22Rv1 (cell line): ENCODE results near the gene ARHGAP8.
"Not testable (repeated sequence)": the region's sequence is repeated elsewhere in the genome, so short reads cannot be mapped to it uniquely, and the experiment has no call there.

ENCODE experiments used
- H3K27ac ChIP-seq: fragments of 450-650 bp; 2 replicates; pipeline ENCODE4 v1.5.1; 2017
- ZFX ChIP-seq: fragments of 450-650 bp; IDR thresholded peaks from 2 replicates; pipeline ENCODE4 v1.6.1; 2017; ENCODE audit warnings: antibody characterized with exemption, borderline replicate concordance
- TF ChIP-seq, protein P1 (sequence below): fragments of 450-650 bp; IDR thresholded peaks from 2 replicates; pipeline ENCODE4 v1.5.1; 2017; ENCODE audit warnings: mild to moderate bottlenecking

Gene ARHGAP8

GRCh38 chr22:44736581-44737405, 15.6 kb upstream of the ARHGAP8 start:
- TF ChIP-seq ZFX: no peak
- TF ChIP-seq, protein P1, sequence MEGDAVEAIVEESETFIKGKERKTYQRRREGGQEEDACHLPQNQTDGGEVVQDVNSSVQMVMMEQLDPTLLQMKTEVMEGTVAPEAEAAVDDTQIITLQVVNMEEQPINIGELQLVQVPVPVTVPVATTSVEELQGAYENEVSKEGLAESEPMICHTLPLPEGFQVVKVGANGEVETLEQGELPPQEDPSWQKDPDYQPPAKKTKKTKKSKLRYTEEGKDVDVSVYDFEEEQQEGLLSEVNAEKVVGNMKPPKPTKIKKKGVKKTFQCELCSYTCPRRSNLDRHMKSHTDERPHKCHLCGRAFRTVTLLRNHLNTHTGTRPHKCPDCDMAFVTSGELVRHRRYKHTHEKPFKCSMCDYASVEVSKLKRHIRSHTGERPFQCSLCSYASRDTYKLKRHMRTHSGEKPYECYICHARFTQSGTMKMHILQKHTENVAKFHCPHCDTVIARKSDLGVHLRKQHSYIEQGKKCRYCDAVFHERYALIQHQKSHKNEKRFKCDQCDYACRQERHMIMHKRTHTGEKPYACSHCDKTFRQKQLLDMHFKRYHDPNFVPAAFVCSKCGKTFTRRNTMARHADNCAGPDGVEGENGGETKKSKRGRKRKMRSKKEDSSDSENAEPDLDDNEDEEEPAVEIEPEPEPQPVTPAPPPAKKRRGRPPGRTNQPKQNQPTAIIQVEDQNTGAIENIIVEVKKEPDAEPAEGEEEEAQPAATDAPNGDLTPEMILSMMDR: no peak
- no peak overlapping the region for H3K27ac ChIP-seq

GRCh38 chr22:44737406-44738346, 14.7 kb upstream of the ARHGAP8 start:
- no peak overlapping the region for H3K27ac ChIP-seq
- TF ChIP-seq, protein P1: no peak
- TF ChIP-seq ZFX: no peak

DNA sequence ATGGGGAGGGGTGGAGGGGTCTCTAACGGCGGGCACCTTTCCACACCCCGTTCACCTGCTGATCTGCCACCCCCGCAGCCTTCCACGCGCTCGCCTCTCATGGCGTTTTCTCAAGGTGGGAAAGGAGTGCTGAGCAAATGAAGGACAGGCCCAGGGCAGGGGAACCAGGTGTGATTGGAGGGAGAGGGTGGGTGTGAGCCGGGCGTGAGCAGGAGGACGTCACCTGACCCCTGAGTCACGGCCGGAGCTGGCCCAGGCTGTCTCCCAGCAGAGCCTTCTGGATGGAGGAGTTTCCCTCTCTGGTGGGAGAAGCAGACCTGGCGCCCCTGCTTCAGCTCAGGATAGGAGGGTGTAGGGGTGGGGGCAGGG, 14.0 kb upstream of the ARHGAP8 start:
- no peak overlapping the region for H3K27ac ChIP-seq
- TF ChIP-seq ZFX: no peak
- TF ChIP-seq, protein P1: no peak

GRCh38 chr22:44739024-44739423, 13.4 kb upstream of the ARHGAP8 start:
- TF ChIP-seq, protein P1: no peak
- no peak for TF ChIP-seq ZFX
- no peak overlapping the region for H3K27ac ChIP-seq

- H3K27ac ChIP-seq: not testable (repeated sequence)
Measured at GRCh38 chr22:44739666-44740065, 12.7 kb upstream of the ARHGAP8 start.

- no peak overlapping the region for H3K27ac ChIP-seq
- TF ChIP-seq, protein P1: no peak
- no peak for TF ChIP-seq ZFX
Measured at GRCh38 chr22:44740307-44740706, 12.1 kb upstream of the ARHGAP8 start.

DNA sequence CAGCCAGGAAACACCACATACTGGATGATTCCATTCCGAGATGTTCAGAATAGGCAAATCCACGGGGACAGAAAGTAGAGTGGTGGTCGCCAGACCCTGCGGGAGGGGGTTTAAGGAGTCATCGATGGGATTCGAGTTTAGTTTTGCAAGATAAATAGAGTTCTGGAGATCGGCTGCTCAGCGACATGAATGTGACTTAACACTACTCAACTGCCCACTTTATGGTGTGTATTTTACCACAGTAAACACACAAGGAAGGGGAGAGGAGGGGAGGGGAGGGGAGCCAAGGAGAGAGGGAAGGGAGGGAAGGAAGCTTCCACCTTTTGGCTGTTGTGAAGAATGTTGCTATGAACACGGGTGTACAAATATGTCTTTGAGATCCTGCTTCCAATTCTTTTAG, 10.4 kb upstream of the ARHGAP8 start:
- TF ChIP-seq ZFX: no peak
- TF ChIP-seq, protein P1: no peak
- H3K27ac ChIP-seq: peak overlapping the region; percentile 22; the same call in 1 of the 2 replicates
